Uterus (tissue), 4 donors: ENCODE results near the gene XRCC4. TPM values are rescaled to one million over a fixed set of nuclear protein-coding genes. Genes with fewer than 3 reads are reported as not detected.

Source experiments
- DNase-seq, 2 donors: peaks; one replicate each; pipeline ENCODE4 v3.0.0-alpha.2; 2019 to 2020
- H3K27ac ChIP-seq, 2 donors: fragments of 200-600 bp; sonication (generic); 1 replicate in 1 of 2; 2 replicates in 1 of 2; pipeline ENCODE4 v1.5.1; 2016 to 2018
- H3K27me3 ChIP-seq, 2 donors: fragments of 200-600 bp; sonication (generic); one replicate each; pipeline ENCODE4 v1.5.1; 2018 to 2019; ENCODE audit warnings: control low read depth in 1 of 2
- H3K36me3 ChIP-seq, 2 donors: fragments of 200-600 bp; sonication (generic); one replicate each; pipeline ENCODE4 v1.5.1; 2019; ENCODE audit warnings: control low read depth in 1 of 2
- H3K4me1 ChIP-seq, 2 donors: fragments of 200-600 bp; sonication (generic); one replicate each; pipeline ENCODE4 v1.5.1; 2018 to 2019; ENCODE audit warnings: control low read depth in 1 of 2
- H3K4me3 ChIP-seq, 2 donors: fragments of 200-600 bp; sonication (generic); 1 replicate in 1 of 2; 2 replicates in 1 of 2; pipeline ENCODE4 v1.5.1; 2018 to 2019; ENCODE audit warnings: mild to moderate bottlenecking in 1 of 2
- H3K9me3 ChIP-seq, 2 donors: fragments of 200-600 bp; sonication (generic); one replicate each; pipeline ENCODE4 v1.5.1; 2019; ENCODE audit warnings: control low read depth in 1 of 2
- POLR2A ChIP-seq, 2 donors: fragments of 450-650 bp; IDR thresholded peaks; one replicate each; pipeline ENCODE4 v1.6.1; 2016; ENCODE audit warnings: antibody characterized with exemption in 2 of 2, mild to moderate bottlenecking in 1 of 2, moderate library complexity in 1 of 2
- intact Hi-C: fragments of 100-400 bp; cut with DNase I; formaldehyde crosslinking; loops from one replicate; pipeline ENCODE4 v1.15.1; 2023; ENCODE audit warnings: low total_unique reads
- total RNA-seq, 4 donors: library from RNA; depleted of rRNA in 3 of 4; stranded (reverse); fragments of >200 nt in 3 of 4; gene quantifications; one replicate each; pipeline versions ENCODE4 v1.1.0 to v1.2.4, GENCODE V29; 2014 to 2023
- TF ChIP-seq, protein P1 (sequence below), 4 experiments: fragments of 200-600 bp in 2 of 4; fragments of 450-650 bp in 2 of 4; sonication (generic) in 2 of 4; IDR thresholded peaks; one replicate each; pipeline ENCODE4 v1.5.1; 2016 to 2019; ENCODE audit warnings: antibody characterized with exemption in 4 of 4, mild to moderate bottlenecking in 2 of 4, moderate library complexity in 1 of 4
- donor health status: DM: yes; HTN: yes; CAD: no.

The XRCC4 gene
- total RNA-seq, 4 donors from 2014 or later, result 1.3 to 12.2 (median 5.5) TPM; not detected in 1

DNA sequence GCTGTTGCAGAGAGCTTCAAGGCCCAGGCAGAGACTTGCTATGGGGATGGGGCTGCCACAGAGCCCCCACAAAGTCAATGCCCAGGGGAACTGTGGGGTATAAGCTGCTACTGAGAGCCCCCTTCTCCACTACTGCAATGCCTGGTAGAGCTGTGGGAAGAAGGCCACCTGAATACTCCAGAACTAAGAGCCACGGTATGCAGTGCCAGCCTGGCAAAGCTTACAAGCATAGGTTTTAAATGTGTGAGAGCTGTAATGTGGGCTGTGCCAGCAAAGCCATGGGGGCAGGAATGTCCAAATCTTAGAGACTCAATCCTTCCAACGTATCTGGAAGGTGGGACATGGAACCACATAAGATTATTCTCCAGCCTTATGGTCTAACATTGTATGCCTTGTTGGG is 49.2 kb downstream of the XRCC4 start:
- Histone ChIP-seq H3K36me3 (no peaks in the 10 kb centered on the region), H3K27me3 (no peaks in the 10 kb centered on the region), H3K4me1 (no peaks in the 10 kb centered on the region), H3K27ac (no peak overlapping the region), H3K9me3 (no peaks in the 10 kb centered on the region), H3K4me3 (no peak overlapping the region)
- no peak for TF ChIP-seq POLR2A (IDR thresholded peaks at IDR 0.05)
- TF ChIP-seq, protein P1, sequence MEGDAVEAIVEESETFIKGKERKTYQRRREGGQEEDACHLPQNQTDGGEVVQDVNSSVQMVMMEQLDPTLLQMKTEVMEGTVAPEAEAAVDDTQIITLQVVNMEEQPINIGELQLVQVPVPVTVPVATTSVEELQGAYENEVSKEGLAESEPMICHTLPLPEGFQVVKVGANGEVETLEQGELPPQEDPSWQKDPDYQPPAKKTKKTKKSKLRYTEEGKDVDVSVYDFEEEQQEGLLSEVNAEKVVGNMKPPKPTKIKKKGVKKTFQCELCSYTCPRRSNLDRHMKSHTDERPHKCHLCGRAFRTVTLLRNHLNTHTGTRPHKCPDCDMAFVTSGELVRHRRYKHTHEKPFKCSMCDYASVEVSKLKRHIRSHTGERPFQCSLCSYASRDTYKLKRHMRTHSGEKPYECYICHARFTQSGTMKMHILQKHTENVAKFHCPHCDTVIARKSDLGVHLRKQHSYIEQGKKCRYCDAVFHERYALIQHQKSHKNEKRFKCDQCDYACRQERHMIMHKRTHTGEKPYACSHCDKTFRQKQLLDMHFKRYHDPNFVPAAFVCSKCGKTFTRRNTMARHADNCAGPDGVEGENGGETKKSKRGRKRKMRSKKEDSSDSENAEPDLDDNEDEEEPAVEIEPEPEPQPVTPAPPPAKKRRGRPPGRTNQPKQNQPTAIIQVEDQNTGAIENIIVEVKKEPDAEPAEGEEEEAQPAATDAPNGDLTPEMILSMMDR (IDR thresholded peaks at IDR 0.05), result no peak
- DNase-seq, result no peak
- intact Hi-C loops, result no loop called here

DNA sequence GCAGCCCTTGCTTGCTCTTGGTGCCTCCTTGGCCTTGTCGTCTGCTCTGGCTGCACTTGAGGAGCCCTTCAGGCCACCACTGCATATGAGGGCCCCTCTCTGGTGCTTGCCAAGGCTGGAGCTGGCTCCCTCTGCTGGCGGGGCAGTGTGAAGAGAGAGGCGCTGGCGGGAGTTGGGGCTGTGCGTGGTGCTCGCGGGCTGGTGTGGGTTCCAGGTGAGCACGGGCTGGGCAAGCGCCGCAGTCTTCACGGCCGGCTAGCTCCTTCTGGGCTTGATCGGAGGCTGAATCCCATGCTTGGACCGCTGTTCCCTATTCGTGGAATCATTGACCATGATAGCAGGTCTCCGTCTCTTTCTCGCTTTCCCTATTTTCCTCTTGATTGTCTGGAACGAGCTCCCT is 56.5 kb downstream of the XRCC4 start:
- TF ChIP-seq, protein P1 (IDR thresholded peaks at IDR 0.05), result no peak
- TF ChIP-seq POLR2A (IDR thresholded peaks at IDR 0.05), result no peak
- H3K36me3 ChIP-seq, result no peaks in the 10 kb centered on the region
- intact Hi-C loops, result no loop called here
- H3K4me3 ChIP-seq, result no peak overlapping the region
- no peaks in the 10 kb centered on the region for H3K4me1 ChIP-seq
- H3K27me3 ChIP-seq, result no peaks in the 10 kb centered on the region
- no peaks in the 10 kb centered on the region for H3K9me3 ChIP-seq
- H3K27ac ChIP-seq, result no peak overlapping the region
- DNase-seq, result no peak

DNA sequence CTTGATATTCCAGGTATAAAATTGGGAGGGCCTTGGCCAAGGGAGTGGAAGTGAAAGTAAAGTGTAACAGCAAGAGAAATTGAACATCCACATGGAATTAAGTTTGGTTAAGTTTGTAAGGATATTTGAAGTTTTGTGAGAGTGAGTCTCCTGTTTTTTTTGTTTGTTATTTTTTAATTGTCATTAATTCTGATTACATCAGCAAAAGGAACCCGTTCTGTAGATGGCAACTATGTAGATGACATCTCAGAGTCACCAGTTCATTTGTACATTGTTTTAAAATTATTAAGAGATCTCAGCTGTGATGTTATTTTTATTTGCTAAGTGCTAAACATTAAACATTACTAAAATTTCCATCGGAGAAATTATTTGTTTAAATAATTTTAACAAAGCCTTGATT is 65.2 kb downstream of the XRCC4 start:
- Histone ChIP-seq H3K27ac (no peak overlapping the region), H3K36me3 (no peaks in the 10 kb centered on the region), H3K9me3 (no peaks in the 10 kb centered on the region), H3K4me1 (no peaks in the 10 kb centered on the region), H3K4me3 (no peak overlapping the region), H3K27me3 (no peaks in the 10 kb centered on the region)
- no peak for TF ChIP-seq POLR2A (IDR thresholded peaks at IDR 0.05)
- TF ChIP-seq, protein P1 (IDR thresholded peaks at IDR 0.05), result no peak
- intact Hi-C loops, result no loop called here
- no peak for DNase-seq

DNA sequence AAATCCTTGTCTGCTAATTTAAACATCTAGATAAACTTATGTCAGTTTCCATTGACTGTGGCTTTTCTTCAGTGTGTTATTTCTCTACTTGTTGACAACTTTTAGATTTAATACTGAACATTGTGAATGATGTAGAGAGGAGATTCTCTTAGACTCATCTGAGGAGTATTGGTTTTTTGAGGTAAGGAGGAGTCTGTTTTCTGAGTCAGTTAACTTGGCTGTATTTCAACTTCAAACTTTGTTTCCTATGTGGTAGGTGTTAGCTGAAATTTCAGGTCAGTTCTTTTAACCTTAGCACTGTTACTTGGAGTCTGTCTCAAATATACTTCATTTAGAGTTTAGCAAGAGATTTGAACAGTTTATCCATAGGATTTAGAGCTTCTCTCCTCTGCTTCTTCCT is 67.9 kb downstream of the XRCC4 start:
- Histone ChIP-seq H3K27ac (no peak overlapping the region), H3K36me3 (no peaks in the 10 kb centered on the region), H3K27me3 (no peaks in the 10 kb centered on the region), H3K4me1 (no peaks in the 10 kb centered on the region), H3K4me3 (no peak overlapping the region), H3K9me3 (no peaks in the 10 kb centered on the region)
- intact Hi-C loops, result no loop called here
- TF ChIP-seq POLR2A (IDR thresholded peaks at IDR 0.05), result no peak
- TF ChIP-seq, protein P1 (IDR thresholded peaks at IDR 0.05), result no peak
- no peak for DNase-seq

DNA sequence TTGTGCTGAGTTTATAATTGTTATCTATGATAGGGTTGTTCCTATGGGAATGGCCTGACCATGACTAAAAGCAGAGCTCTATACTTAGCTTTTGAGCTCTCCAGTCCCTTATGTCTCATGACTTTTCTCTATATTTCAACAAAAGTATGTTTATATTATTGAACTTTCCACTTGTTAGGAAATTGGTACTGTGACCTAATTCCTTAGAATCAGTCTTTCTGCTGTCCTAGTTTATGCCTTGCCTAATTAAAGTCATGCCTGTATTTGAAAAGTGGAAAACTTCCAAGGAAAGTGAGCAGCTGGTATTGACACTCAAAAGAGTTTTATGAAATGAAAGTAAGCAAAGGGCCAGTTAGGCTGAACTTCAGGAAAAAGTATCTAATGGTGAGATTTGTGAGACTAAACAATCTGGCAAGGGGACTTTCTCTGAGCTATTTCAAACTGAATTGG is 68.6 kb downstream of the XRCC4 start:
- Histone ChIP-seq H3K27ac (no peak overlapping the region), H3K4me1 (no peaks in the 10 kb centered on the region), H3K36me3 (no peaks in the 10 kb centered on the region), H3K4me3 (no peak overlapping the region), H3K9me3 (no peaks in the 10 kb centered on the region), H3K27me3 (no peaks in the 10 kb centered on the region)
- no peak for DNase-seq
- intact Hi-C loops, result no loop called here
- TF ChIP-seq POLR2A (IDR thresholded peaks at IDR 0.05), result no peak

DNA sequence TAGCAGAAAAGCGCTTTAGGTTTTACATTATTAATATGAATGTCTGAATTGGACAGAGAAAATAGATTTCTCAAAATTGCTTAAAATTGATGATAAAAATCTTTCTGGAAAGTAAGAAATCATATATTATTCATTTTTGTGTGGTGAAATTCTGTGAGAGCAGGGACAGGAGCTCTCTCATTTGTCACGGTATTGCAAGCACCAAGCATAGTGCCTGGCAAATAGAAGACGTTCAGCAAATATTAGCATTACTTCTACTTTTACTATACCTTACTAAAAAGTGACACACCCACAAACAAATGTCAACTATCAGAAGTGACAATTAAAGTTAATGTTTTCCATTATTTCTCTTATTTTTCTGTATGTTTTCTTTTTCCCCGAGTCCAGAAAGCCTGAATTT is 69.1 kb downstream of the XRCC4 start:
- intact Hi-C loops, result no loop called here
- Histone ChIP-seq H3K4me1 (no peaks in the 10 kb centered on the region), H3K9me3 (no peaks in the 10 kb centered on the region), H3K27ac (no peak overlapping the region), H3K27me3 (no peaks in the 10 kb centered on the region), H3K36me3 (no peaks in the 10 kb centered on the region), H3K4me3 (no peak overlapping the region)
- no peak for TF ChIP-seq POLR2A (IDR thresholded peaks at IDR 0.05)
- TF ChIP-seq, protein P1 (IDR thresholded peaks at IDR 0.05), result no peak
- DNase-seq, result no peak
